ENCODE results near the gene TPT1.

TPT1 gene

DNA sequence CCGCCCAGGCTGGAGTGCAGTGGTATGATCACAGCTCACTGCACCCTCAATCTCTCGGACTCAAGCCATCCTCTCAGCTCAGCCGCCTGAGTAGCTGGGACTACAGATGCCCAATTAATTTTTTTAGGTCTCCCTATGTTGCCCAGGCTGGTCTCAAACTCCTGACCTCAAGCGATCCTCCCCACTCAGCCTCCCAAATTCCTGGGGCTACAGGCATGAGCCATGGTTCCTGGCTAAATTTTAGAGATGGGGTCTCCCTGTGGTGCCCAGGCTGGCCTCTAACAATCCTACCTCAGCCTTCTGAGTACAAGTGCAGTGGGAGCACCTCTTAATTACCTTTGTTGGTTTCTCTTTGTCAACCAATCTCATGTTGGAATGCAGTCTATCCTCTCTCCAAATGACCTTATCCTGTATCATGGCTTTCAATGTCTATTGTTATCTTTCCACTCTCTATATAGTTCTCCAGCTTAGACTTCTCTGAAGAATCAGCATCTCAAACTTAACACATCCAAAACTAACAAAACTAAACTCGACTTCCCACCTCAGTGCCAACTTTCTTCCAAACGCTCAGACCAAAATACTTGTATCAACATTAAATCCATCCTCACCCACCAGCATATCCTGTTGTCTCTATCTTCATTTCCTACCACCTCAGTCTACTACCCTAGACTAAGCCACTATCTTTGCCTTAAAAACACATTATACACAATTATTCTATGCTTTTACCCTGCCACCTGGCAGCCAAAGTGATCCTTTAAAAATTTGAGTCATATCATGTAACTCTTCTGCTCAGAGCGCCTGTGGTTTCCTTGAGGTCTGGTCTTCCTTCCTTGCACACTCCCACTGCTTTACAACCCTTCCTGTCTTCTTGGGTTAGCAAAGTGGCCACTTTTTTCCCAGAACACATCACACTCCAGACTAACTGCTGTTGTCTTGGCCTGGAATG lies 6.7 kb downstream of the TPT1 start:
- no peak for DNase-seq (ENCODE audit: low read depth in 2 of 2)

DNA sequence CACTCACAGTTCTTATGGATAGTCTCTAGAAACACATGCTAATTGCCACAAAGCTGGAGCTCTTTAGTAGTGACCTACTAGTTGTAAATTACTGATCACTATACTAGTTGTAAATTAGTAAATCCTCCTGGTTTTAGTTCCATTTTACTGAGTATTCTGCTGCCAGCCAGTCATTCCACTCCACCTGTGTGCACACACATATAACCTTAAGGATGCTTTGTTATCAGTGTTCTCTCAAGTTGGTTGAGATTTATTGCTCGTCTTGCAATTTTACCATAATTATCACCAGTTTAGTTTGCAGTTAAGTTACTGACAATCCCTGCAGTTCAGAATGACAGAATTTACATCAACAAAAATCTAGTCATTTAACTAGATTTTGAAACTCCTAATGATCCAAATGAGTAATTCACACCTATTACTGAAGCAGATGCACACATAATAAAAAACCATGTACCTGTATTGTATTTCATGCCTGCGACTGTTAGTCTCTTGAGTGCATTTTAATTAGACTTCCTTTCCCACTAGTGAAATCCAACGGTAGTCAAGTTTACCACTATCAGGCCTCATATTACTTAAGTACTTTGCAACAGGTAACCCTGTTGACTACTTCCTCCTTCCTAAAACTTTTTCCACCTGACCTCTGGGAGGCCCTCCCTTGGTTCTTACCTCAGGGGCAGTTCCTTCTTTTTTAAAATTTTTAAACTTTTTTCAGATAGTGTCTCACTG lies 7.6 kb downstream of the TPT1 start:
- DNase-seq (ENCODE audit: low read depth in 2 of 2): no peak

DNA sequence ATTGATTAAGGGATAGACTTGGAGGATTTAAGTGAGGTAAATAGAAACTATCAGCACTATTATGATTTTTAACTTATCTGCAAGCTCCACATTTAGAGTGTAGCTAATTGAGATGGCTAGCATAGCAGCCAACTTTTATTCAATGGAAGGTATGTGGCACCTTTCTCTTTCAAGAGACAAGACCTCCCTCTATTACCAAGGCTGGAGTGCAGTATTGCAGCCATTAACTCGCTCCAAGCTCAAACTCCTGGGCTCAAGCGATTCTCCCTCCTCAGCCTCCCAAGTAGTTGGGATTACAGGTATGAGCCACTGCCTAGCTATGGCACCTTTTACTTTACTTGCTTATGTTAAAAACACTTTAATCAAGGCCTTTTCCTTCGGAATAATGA lies 8.2 kb downstream of the TPT1 start:
- no peak for DNase-seq (ENCODE audit: low read depth in 2 of 2)

DNA sequence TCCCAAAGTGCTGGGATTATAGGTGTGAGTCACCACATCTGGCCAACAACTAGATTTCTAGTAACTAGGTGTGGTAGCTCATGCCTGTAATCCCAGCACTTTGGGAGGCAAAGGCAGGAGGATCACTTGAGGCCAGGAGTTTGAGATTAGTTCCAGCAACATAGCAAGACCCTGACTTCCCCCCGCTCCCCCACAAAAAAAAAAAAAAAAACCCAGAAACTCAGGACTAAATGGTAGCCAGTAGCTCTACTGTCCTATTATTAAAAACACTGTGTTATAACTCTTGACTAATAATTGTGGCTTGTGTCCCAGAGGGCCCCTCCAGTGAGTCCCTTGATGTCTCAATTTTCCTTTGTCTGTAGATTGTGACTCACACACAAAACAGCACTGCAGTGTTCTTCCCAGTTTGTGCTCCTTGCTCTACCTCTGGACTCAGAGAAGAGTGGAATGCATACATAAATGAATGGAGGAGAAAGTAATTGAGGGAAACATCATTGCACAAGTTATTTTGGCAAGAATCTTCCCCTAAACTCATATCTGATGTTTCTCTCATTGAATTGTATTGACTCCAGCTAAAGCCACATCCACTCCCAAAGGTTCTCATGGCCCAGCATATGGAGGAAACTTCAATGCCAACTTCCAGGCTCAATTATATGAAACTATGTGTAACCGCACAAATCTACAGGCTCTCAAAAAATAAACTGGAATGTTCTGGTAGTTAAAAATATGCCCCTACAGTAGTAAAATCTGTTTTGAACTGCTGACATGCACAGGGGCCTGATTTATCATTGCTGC lies 8.8 kb downstream of the TPT1 start:
- DNase-seq (ENCODE audit: low read depth in 2 of 2): no peak

DNA sequence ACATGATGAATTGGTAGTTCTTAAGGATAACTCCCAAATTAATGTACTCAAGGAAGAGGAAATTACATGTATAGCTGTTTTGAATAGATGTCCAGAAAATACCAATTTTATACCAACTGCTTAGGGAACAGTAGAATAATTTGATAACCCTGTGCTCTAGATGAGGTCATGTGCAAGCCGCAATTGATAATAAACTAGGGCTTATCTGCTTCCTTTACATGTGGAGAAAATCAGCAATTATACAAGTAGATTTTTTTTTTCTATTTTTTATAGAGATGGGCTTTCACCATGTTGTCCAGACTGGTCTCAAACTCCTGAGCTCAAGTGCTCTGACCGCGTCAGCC lies 9.3 kb downstream of the TPT1 start:
- no peak for DNase-seq (ENCODE audit: low read depth in 2 of 2)

DNA sequence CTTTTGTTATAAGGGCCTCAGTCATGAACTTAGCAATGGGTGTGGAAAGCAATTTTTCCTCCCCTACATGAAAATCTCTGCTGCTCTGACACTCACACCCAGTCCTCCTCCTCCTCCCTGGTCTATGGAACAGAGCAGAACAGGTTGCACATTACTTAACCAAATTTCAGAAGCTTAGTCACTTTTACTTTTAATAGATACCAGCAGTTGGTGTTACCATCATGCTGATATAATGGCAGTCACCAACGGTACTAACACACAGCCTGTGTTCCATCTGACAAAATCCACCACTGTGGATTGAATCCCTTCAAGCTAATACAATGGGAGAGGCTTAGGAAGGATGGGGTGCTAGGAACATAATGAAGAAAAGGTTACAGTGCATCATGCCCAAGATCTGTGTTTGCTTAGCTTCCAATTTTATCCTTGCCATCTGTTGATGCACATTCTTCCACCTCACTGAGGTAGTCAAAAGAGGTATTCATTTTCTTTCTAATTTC lies 9.8 kb downstream of the TPT1 start:
- no peak for DNase-seq (ENCODE audit: low read depth in 2 of 2)

DNA sequence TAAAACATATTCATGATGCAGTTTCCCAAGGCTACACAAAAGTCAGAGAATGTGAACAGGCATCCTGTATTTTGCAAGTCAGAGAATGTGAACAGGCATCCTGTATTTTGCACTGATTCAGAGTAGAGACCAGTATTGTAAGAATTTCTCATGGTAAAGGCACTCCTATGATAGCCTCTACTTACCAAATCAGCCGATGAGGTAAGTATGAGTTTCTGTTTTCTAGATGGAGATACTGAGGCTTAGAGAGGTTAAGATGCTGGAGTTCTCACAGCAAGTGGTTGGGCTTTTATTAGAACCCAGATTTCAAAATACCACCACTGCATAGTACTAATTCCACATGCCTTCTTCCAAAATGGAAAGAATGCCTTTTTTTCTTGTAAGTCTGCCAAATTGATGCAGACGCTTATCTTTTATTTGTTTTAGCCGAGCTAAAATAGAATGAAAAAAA lies 12.3 kb downstream of the TPT1 start:
- no peak for DNase-seq (ENCODE audit: low read depth in 2 of 2)

DNA sequence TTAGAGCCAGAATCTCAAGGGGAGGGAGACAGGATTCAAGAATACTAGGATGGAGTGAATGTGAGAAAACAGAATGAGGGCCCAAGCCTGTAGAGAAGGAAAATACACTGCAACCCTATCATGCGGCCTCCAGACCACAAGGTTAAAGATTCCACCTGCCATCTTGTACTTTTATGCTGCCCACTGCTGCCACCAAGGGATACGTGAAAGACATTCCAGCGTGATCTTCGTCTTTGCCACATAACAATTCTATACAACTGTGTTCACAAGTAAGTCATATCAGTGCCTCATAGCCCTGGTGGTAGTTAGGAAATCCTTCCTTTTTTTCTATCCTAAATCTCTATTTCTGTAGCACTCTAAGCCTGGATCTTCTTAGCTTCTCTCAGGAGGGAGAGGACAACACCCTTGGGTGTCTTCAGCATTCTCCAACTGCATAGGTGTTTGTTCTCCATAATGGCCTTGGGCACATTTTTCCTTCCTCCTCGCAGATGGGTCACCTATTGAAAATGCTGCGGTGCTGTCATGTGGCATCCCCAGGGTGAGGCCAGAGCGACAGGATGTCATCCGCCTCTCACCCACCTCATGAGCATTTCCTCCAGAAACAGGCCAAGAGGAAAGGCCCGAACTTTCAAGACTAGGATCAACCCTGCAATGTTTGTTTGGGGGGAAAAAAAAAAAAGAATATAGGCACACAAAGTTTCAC lies 13.6 kb downstream of the TPT1 start:
- DNase-seq (ENCODE audit: low read depth in 2 of 2): no peak

DNA sequence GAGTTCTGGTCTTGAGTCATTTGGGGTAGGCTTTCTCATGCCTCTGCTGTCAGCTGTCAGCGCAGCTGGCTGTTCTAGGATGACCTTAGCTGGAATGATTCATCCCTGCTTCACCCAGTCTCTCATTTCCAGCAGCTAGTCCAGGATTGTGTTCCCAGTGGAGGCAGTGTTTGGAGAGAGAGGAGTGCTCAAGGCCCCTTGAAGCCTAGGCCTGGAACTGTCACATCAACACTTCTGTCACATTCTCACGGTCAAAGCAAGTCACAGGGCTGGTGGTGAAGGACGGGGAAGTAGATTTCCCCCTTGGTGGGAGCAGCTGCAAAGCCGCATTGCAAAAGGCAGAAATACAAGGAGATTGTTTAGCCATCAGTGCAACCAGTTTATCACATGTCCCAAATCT lies 15.2 kb downstream of the TPT1 start:
- no peak for DNase-seq (ENCODE audit: low read depth in 2 of 2)

DNA sequence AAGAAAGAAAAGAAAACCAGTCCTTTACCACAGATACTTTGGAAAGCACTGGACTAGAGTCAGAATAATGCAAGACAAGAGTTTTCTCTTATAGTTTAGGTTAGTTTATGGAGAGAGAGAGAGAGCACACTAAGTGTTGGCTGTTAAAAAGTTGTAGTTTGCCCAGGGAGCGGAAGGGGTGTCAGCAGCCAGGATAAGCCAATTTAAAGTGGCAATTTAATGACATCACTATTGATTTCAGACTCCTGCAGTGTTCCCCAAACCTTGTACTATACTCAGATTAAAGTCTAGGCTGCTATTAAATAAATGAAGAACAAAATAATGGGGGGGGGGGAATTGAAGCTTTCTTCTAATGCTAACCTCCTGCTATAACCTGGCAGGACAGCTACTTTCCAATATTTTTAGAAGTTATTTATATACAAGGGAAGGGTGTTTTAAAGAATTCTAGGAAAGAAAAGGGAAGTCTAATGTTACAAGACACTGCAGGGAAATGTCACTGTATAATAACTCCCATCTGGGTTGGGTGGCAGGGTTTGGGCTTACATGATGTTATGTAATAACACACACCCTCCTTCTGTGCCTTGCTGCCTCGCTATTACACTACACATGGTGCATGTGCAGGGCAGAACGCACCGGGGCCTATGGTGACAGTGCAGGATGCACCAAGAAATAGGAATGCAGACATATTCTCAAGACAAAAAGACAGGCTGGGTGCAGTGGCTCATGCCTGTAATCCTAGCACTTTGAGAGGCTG lies 19.9 kb downstream of the TPT1 start:
- no peak for DNase-seq (ENCODE audit: low read depth in 2 of 2)

DNA sequence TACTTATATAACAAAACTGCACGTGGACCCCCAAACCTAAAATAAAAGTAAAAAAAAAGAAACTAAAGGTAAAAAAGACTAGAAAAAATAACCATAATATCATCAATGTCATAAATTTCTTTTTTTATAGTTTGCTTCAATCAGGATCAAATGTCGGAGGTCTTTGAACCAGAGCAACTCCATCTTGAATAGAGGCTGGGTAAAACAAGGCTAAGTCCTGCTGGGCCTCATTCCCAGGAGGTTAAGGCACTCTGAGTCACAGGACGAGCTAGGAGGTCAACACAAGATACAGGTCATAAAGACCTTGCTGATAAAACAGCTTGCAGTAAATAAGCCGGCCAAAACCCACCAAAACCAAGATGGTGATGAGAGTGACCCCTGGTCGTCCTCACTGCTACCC lies 24.0 kb downstream of the TPT1 start:
- DNase-seq (ENCODE audit: low read depth in 2 of 2): no peak

DNA sequence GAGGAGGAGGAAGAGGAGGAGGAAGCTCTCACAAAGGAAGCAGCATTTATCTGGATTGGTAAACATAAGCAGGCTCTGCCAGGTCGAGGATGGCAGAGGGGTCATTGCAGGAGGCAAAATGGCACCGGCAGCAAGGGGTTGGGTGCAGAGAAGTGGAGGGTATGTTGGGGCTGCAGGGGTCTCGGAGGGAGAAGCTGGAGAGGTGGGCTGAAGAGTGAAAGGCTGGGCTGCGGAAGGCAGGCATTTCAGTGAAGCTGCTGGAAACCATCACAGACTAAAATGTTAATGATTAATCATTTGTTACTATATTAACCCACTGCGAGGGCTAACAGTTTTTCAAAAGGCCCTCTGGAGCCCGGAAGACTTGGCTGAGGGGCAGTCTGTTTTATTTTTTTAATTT lies 24.6 kb downstream of the TPT1 start:
- no peak for DNase-seq (ENCODE audit: low read depth in 2 of 2)

DNA sequence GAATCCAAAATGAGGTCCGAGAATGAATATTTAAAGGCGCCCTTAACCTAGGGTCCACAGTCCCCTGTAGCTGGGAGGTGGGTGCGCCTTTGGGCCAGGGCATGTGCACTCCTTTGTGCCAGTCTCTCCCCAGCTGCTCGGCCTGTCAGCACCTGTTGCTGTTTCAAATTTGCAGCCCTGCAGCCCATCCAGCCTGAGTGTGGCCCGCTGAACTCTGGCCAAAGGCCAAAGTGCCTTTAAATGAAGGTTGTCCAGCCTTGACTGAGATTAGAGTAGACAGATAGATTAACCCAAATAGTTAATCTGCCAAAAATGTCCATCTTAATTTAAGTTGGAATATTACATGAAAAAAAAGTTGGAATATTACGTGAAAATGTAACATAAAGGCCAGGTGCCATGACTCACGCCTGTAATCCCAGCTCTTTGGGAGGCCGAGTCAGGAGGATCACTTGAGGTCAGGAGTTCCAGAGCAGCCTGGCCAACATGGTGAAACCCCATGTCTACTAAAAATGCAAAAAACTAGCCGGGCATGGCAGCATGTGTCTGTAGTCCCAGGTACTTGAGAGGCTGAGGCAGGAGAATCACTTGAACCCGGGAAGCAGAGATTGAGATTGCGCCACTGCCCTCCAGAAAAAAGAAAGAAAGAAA lies 25.3 kb downstream of the TPT1 start:
- DNase-seq (ENCODE audit: low read depth in 2 of 2): no peak

DNA sequence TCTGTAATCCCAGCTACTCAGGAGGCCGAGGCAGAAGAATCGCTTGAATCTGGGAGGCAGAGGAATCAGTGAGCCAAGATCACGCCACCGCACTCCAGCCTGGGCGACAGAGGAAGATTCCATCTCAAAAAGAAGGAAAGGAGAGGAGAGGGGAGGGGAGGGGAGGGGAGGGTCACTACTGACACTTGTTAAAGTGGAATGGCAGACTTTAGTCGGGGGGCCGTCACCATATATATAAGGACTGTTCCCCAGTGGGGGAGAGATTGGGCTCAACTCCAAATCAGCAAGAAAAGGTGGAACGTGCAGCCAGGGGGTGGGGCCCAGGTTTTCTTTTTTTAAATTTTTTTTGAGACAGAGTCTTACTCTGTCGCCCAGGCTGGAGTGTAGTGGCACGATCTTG lies 26.2 kb downstream of the TPT1 start:
- no peak for DNase-seq (ENCODE audit: low read depth in 2 of 2)

DNA sequence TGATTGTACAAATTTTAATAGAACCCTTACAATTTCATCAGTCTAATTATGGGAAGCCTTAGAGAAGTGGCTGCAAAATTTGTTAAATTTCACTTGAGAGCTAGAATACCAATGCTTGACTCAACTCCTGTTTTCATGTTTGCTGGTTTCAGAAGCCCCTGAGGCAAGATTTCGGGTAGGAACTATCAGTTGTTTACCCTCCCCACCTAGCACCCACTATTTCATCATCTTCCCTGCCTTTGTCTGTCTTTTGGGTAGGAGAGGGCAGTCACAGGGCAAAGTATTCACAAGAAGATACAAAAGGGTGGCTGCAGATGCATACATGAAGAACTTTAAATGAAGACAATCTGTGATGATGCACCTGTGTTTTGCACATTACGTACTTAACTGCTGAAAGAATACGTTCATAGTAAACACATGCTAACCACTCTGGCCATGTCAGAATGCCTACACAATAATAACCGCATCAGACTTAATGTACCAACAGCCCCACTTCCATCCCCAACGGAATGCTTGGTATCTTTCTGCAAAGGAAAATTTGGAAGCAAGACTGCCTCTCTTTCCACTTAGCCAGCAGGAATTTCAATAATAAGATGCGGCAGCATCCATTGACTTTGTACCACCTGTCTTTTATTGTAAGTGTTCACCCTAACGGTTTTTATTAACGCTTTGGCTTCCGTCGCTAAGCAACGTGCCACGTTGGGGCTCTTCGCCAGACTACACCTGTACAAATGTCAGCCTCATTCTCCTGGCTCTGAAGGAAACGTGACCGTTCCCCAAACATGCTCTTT lies 30.4 kb downstream of the TPT1 start:
- no peak for DNase-seq (ENCODE audit: low read depth in 2 of 2)

DNA sequence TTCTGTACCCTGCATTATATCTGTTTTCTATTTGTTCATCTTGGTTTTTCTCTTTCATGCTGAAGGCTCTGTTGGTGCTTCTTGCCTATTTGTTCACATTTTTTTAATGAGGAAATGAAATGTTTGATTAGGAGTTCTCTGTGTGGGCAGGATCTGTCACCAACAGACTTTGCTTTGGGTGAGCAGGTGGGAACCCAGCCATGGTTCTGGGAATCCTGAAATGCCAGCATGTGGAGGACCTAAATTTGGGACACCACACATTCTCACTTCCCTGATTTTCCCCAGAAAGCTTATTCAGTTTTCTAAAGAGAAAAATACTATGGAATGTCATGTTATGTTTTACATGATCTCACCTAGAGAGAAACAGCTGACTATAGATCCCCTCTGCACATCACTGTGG lies 34.0 kb downstream of the TPT1 start:
- DNase-seq (ENCODE audit: low read depth in 2 of 2): no peak

DNA sequence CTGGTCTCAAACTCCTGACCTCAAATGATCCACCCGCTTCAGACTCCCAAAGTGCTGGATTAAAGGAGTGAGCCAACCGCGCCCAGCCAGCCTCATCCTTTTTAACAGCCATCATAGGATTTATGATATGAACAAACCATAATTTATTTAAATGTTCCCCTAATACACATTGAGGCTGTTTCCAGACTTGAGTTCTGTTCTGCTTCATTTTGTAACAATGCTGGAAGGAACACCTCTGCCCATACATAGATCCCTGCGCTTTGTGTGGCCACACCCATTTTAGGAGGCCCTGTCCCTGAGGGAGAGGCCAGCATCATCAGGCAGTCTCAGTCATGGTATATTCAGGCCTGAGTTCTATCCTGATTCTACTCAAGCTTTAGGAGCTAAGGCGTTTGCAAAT lies 35.9 kb downstream of the TPT1 start:
- no peak for DNase-seq (ENCODE audit: low read depth in 2 of 2)

DNA sequence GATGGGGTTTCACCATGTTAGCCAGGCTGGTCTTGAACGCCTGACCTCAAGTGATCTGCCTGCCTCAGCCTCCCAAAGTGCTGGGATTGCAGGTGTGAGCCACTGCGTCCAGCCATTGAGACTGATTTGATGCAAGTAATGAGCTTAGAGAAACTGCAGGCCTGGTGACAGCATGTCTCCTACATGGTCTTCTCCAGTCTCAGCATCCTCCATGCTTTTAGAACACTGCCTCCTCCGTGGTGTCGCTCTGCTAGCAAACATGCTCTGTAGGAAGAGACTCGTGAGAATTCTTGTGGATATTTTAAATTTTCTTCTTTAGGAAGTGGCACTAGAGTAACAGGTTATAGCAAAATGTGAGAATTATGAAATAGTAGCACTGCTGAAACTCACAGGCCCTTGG lies 37.1 kb downstream of the TPT1 start:
- DNase-seq (ENCODE audit: low read depth in 2 of 2): no peak

DNA sequence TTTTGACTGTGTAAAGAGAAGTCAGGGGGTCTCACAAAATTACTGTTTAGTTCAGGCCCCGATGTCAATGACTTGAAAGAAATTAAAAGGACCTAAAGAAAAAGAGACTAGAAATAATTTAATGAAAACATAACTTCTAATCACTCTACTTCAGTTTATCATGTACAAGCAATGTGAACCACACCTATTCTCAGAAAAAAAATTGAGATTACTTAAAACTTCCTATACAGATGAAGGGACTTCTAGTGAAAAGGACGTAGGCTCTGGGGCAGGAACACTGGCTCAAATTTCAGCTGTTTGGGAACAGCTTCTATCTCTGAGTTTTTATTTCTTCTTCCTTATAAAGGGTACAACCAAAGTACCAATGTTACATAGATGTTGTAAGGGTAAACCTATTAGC lies 38.0 kb downstream of the TPT1 start:
- DNase-seq (ENCODE audit: low read depth in 2 of 2): no peak

DNA sequence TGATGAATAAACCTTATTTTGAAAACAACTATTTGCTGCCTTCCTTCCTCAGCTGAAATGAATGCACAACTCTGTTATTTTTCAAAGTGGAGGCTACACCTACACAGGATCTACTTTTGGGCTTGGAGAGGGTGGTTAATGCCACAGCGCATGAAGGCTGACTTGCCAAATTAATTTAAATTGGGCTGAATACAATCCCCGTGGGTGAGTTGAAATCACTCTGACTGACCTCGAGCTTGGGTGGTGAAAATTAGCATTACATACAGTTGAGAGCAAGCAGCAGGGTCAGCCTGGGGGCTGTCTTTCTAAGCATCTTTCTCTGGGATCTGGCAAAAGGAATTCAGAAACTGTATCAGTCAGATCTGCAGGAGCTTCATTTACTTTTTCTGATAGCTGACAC lies 38.5 kb downstream of the TPT1 start:
- DNase-seq (ENCODE audit: low read depth in 2 of 2): no peak

Measured in activated CD8-positive, alpha-beta memory T cell treated with anti-CD3 and anti-CD28 coated beads for 4 hours (primary cell).